ENCODE results near the gene XYLT1.

- TF ChIP-seq CTCF (IDR thresholded peaks at IDR 0.05; ENCODE audit: low read depth, low read length) (no peak), EZH2phosphoT487 (IDR thresholded peaks at IDR 0.05; ENCODE audit: low read depth) (no peak)
Measured at GRCh38 chr16:17257426-17258023, 213.2 kb downstream of the XYLT1 start.

Measured in OCI-LY3 (cell line).